ENCODE results near the gene B3GAT3. TPM values are rescaled to one million over a fixed set of nuclear protein-coding genes. Genes with fewer than 3 reads are reported as not detected.

B3GAT3 gene
- total and polyA plus RNA-seq, 10 of the 15 experiments (the other 5 are each of a cell fraction or from before 2014, with no cell fraction given) = 0.31 to 52.7 (median 29.8) TPM

DNA sequence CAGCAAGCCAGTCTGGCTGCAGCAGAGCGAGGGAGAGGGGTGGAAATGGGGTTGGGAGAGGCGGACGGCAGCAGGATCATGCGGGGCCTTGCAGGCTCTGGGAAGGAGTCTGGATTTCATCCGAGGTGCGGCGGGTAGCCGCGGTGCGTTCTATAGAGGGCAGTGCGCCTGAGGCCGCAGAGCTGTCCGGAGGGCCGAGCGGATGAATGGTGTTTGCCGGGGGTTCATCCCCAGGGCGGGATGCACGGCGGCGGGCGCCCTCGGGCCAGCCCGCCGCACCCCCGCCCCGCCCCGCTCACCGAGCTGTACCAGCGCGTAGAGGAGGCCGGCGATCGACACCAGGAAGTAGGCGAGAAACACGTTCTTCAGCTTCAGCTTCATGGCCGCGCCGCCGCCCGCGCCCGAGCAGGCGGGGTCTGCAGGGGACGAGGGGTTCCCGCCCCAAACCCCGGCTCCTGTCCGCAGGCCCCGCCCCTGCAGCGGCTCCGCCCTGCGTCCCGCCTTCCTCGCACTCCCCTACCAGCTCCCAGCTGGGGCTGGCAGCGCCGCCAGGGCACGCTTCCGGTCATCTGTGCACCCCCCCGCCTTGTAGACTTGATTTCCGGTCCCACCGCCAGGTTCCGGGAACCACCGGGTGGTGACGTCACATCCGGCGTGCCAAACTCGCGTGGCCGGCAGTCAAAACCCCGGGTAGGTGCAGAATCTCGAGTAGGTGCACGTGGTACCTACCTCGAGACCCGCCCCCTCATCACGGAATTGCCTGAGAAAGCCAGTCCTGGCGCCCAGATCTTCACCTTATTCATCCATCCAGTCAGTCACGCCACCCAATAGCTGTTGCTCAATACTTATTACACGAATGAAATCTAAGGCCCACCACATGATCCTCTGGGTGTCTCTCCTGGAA, at the start of gene B3GAT3 (continued):
- TF ChIP-seq RUNX3 (IDR thresholded peaks at IDR 0.05; ENCODE audit: low read length) (peak; percentile 52), JUND (IDR thresholded peaks at IDR 0.05; ENCODE audit: low read depth, low read length) (peak; percentile 86), STAT1 (conservative IDR thresholded peaks at IDR 0.05) (no peak), PAX8 (IDR thresholded peaks at IDR 0.05) (no peak), RBBP5 (conservative IDR thresholded peaks at IDR 0.05) (no peak), NBN (IDR thresholded peaks at IDR 0.05) (peak; percentile 100), MEF2B (IDR thresholded peaks at IDR 0.05; ENCODE audit: partially characterized antibody, poor library complexity, severe bottlenecking) (peak; percentile 29), RB1 (IDR thresholded peaks at IDR 0.05; ENCODE audit: borderline replicate concordance) (peak; percentile 83; the same call in 1 of the 2 replicates), TBL1XR1 (IDR thresholded peaks at IDR 0.05; ENCODE audit: low read depth, low read length) (no peak), HDAC6 (IDR thresholded peaks at IDR 0.05; ENCODE audit: unreplicated experiment) (no peak), LARP7 (IDR thresholded peaks at IDR 0.05) (peak; percentile 47; the same call in 1 of the 2 replicates), ZNF592 (IDR thresholded peaks at IDR 0.05) (no peak), BACH1 (IDR thresholded peaks at IDR 0.05; ENCODE audit: borderline replicate concordance) (peak; percentile 76)
- TF ChIP-seq, protein P1, sequence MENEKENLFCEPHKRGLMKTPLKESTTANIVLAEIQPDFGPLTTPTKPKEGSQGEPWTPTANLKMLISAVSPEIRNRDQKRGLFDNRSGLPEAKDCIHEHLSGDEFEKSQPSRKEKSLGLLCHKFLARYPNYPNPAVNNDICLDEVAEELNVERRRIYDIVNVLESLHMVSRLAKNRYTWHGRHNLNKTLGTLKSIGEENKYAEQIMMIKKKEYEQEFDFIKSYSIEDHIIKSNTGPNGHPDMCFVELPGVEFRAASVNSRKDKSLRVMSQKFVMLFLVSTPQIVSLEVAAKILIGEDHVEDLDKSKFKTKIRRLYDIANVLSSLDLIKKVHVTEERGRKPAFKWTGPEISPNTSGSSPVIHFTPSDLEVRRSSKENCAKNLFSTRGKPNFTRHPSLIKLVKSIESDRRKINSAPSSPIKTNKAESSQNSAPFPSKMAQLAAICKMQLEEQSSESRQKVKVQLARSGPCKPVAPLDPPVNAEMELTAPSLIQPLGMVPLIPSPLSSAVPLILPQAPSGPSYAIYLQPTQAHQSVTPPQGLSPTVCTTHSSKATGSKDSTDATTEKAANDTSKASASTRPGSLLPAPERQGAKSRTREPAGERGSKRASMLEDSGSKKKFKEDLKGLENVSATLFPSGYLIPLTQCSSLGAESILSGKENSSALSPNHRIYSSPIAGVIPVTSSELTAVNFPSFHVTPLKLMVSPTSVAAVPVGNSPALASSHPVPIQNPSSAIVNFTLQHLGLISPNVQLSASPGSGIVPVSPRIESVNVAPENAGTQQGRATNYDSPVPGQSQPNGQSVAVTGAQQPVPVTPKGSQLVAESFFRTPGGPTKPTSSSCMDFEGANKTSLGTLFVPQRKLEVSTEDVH (IDR thresholded peaks at IDR 0.05; ENCODE audit: low read depth, partially characterized antibody) = peak; percentile 84
- TF ChIP-seq, protein P2, sequence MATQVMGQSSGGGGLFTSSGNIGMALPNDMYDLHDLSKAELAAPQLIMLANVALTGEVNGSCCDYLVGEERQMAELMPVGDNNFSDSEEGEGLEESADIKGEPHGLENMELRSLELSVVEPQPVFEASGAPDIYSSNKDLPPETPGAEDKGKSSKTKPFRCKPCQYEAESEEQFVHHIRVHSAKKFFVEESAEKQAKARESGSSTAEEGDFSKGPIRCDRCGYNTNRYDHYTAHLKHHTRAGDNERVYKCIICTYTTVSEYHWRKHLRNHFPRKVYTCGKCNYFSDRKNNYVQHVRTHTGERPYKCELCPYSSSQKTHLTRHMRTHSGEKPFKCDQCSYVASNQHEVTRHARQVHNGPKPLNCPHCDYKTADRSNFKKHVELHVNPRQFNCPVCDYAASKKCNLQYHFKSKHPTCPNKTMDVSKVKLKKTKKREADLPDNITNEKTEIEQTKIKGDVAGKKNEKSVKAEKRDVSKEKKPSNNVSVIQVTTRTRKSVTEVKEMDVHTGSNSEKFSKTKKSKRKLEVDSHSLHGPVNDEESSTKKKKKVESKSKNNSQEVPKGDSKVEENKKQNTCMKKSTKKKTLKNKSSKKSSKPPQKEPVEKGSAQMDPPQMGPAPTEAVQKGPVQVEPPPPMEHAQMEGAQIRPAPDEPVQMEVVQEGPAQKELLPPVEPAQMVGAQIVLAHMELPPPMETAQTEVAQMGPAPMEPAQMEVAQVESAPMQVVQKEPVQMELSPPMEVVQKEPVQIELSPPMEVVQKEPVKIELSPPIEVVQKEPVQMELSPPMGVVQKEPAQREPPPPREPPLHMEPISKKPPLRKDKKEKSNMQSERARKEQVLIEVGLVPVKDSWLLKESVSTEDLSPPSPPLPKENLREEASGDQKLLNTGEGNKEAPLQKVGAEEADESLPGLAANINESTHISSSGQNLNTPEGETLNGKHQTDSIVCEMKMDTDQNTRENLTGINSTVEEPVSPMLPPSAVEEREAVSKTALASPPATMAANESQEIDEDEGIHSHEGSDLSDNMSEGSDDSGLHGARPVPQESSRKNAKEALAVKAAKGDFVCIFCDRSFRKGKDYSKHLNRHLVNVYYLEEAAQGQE (IDR thresholded peaks at IDR 0.05; ENCODE audit: low read depth, low read length) = no peak
- TF ChIP-seq, protein P3, sequence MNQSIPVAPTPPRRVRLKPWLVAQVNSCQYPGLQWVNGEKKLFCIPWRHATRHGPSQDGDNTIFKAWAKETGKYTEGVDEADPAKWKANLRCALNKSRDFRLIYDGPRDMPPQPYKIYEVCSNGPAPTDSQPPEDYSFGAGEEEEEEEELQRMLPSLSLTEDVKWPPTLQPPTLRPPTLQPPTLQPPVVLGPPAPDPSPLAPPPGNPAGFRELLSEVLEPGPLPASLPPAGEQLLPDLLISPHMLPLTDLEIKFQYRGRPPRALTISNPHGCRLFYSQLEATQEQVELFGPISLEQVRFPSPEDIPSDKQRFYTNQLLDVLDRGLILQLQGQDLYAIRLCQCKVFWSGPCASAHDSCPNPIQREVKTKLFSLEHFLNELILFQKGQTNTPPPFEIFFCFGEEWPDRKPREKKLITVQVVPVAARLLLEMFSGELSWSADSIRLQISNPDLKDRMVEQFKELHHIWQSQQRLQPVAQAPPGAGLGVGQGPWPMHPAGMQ (IDR thresholded peaks at IDR 0.05; ENCODE audit: borderline replicate concordance) = no peak
